Vagina (tissue), 2 donors: ENCODE results near the gene LGR4. TPM values are rescaled to one million over a fixed set of nuclear protein-coding genes. Genes with fewer than 3 reads are reported as not detected.

Source experiments
- DNase-seq, 2 donors: peaks; one replicate each; pipeline ENCODE4 v3.0.0-alpha.2; 2017; ENCODE audit errors: extremely low spot score in 2 of 2
- H3K27ac ChIP-seq: fragments of 200-600 bp; sonication (generic); one replicate; pipeline ENCODE4 v1.5.1; 2019
- H3K27me3 ChIP-seq: fragments of 200-600 bp; sonication (generic); one replicate; pipeline ENCODE4 v1.5.1; 2019
- H3K36me3 ChIP-seq, 2 donors: fragments of 200-600 bp; sonication (generic); one replicate each; pipeline ENCODE4 v1.5.1; 2017 to 2019
- H3K4me1 ChIP-seq: fragments of 200-600 bp; sonication (generic); one replicate; pipeline ENCODE4 v1.5.1; 2019
- H3K4me3 ChIP-seq, 2 donors: fragments of 200-600 bp; sonication (generic); 1 replicate in 1 of 2; 2 replicates in 1 of 2; pipeline ENCODE4 v1.5.1; 2016 to 2019
- H3K9me3 ChIP-seq: fragments of 200-600 bp; sonication (generic); one replicate; pipeline ENCODE4 v1.5.1; 2019
- POLR2A ChIP-seq, 2 donors: fragments of 450-650 bp; IDR thresholded peaks; one replicate each; pipeline ENCODE4 v1.6.1; 2017; ENCODE audit warnings: antibody characterized with exemption in 2 of 2, mild to moderate bottlenecking in 2 of 2, moderate library complexity in 2 of 2
- POLR2AphosphoS5 ChIP-seq, 2 donors: sonication (generic); formaldehyde crosslinking; IDR thresholded peaks; one replicate each; pipeline ENCODE4 v1.9.0; 2017; ENCODE audit warnings: antibody characterized with exemption in 2 of 2, mild to moderate bottlenecking in 2 of 2, low read depth in 1 of 2; ENCODE audit not compliant: insufficient read depth in 1 of 2
- intact Hi-C: fragments of 100-400 bp; cut with DNase I; formaldehyde crosslinking; loops from one replicate; pipeline ENCODE4 v1.15.1; 2023
- total RNA-seq: library from RNA; depleted of rRNA; stranded (reverse); fragments of >200 nt; gene quantifications from one replicate; pipeline ENCODE4 v1.2.3, GENCODE V29; 2016
- TF ChIP-seq, protein P1 (sequence below), 3 experiments: fragments of 450-650 bp in 2 of 3; fragments of 200-600 bp in 1 of 3; sonication (generic) in 1 of 3; IDR thresholded peaks; one replicate each; pipeline ENCODE4 v1.5.1; 2017 to 2019; ENCODE audit warnings: antibody characterized with exemption in 3 of 3, mild to moderate bottlenecking in 2 of 3, moderate library complexity in 2 of 3

The LGR4 gene
- total RNA-seq, 1 donor from 2014 or later = 65.6 TPM

GRCh38 chr11:27470166-27470565 is 2.4 kb downstream of the LGR4 start:
- peak overlapping the region in 1 of 2 donors; percentile 81 for H3K4me3 ChIP-seq
- DNase-seq = no peak
- H3K27me3 ChIP-seq = no peaks in the 10 kb centered on the region
- H3K4me1 ChIP-seq = peaks cover 55% of the 10 kb centered on the region
- TF ChIP-seq POLR2AphosphoS5 (IDR thresholded peaks at IDR 0.05; ENCODE audit: insufficient read depth in 1 of 2, low read depth in 1 of 2) = no peak
- no peak for TF ChIP-seq POLR2A (IDR thresholded peaks at IDR 0.05)
- TF ChIP-seq, protein P1, sequence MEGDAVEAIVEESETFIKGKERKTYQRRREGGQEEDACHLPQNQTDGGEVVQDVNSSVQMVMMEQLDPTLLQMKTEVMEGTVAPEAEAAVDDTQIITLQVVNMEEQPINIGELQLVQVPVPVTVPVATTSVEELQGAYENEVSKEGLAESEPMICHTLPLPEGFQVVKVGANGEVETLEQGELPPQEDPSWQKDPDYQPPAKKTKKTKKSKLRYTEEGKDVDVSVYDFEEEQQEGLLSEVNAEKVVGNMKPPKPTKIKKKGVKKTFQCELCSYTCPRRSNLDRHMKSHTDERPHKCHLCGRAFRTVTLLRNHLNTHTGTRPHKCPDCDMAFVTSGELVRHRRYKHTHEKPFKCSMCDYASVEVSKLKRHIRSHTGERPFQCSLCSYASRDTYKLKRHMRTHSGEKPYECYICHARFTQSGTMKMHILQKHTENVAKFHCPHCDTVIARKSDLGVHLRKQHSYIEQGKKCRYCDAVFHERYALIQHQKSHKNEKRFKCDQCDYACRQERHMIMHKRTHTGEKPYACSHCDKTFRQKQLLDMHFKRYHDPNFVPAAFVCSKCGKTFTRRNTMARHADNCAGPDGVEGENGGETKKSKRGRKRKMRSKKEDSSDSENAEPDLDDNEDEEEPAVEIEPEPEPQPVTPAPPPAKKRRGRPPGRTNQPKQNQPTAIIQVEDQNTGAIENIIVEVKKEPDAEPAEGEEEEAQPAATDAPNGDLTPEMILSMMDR (IDR thresholded peaks at IDR 0.05) = no peak
- intact Hi-C loops = no loop called here
- H3K36me3 ChIP-seq = no peaks in the 10 kb centered on the region
- H3K9me3 ChIP-seq = no peaks in the 10 kb centered on the region
- H3K27ac ChIP-seq = no peak overlapping the region

DNA sequence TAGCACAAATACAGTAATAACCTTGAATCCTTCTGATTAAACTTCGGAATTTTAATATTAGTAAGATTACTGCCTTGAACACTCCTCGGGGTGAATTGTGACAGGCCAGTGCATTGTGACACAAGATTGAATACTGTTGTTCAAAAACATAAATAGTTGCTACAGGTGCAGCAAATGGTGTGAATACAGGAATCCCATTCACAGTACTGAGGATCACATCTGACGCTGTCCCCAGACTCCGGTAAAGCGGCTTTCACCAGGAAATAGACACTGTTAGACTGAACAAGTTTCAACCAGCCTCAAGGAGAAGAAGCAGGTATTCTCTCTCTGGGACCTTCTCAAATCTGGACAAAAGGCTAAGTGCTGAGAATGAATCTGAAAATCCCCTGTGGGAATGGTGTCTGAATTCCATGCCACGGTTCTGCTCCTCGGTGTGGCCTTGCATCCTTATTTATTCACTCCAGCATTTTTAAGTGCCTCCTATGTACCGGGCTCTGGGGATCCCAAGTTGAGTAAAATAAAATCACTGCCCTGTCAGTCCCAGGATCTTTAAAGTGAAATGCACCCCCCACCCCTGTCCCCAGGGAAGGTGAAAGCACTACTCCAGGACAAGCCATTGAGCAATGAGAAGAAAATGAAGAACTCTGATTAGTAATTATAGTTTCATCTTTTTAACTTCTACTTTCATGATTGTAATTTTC is 3.4 kb downstream of the LGR4 start:
- Histone ChIP-seq H3K36me3 (no peaks in the 10 kb centered on the region), H3K27me3 (no peaks in the 10 kb centered on the region), H3K9me3 (no peaks in the 10 kb centered on the region), H3K4me3 (peak overlapping the region in 1 of 2 donors; percentile 81), H3K27ac (no peak overlapping the region), H3K4me1 (peaks cover 61% of the 10 kb centered on the region)
- intact Hi-C loops = no loop called here
- TF ChIP-seq, protein P1 (IDR thresholded peaks at IDR 0.05) = no peak
- TF ChIP-seq POLR2AphosphoS5 (IDR thresholded peaks at IDR 0.05; ENCODE audit: insufficient read depth in 1 of 2, low read depth in 1 of 2) = no peak
- no peak for DNase-seq

GRCh38 chr11:27468209-27468994 is 4.2 kb downstream of the LGR4 start:
- H3K9me3 ChIP-seq = no peaks in the 10 kb centered on the region
- TF ChIP-seq, protein P1 (IDR thresholded peaks at IDR 0.05) = no peak
- peak in 1 of 2 donors; percentile 51 for TF ChIP-seq POLR2AphosphoS5 (IDR thresholded peaks at IDR 0.05; ENCODE audit: insufficient read depth in 1 of 2, low read depth in 1 of 2)
- intact Hi-C loops = no loop called here
- no peak for DNase-seq
- H3K4me3 ChIP-seq = peak overlapping the region in 1 of 2 donors; percentile 81
- H3K4me1 ChIP-seq = peaks cover 58% of the 10 kb centered on the region
- no peaks in the 10 kb centered on the region for H3K36me3 ChIP-seq
- H3K27me3 ChIP-seq = no peaks in the 10 kb centered on the region
- no peak overlapping the region for H3K27ac ChIP-seq

DNA sequence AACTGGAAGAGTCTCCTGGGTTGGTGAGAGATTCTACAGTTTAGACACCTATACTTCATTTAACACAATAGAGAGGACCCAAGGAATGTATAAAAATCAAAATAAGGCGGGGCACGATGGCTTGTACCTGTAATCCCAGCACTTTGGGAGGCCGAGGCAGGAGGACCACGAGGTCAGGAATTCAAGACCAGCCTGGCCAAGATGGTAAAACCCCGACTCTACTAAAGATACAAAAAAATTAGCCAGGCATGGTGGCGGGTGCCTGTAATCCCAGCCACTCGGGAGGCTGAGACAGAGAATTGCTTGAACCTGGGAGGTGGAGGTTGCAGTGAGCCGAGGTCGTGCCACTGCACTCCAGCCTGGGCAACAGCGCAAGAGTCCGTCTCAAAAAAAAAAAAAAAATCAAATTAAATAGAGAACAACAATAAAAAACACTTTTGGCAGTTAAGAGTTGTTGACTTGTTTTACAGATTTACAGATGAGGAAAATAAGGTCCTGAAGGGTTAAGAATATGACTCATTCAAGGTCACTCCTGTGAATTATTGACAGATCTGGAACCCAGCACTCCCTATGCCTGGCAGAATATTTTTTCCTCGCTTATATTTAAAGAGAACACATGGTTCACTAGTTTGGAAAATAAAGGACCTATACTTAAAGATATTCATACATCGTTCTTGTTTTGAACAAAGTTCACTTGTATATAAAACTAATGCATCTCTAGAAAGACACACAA is 5.2 kb downstream of the LGR4 start:
- Histone ChIP-seq H3K36me3 (no peaks in the 10 kb centered on the region), H3K4me3 (no peak overlapping the region), H3K9me3 (no peaks in the 10 kb centered on the region), H3K4me1 (peaks cover 53% of the 10 kb centered on the region), H3K27me3 (no peaks in the 10 kb centered on the region), H3K27ac (no peak overlapping the region)
- TF ChIP-seq POLR2A (IDR thresholded peaks at IDR 0.05) = no peak
- TF ChIP-seq, protein P1 (IDR thresholded peaks at IDR 0.05) = no peak
- TF ChIP-seq POLR2AphosphoS5 (IDR thresholded peaks at IDR 0.05; ENCODE audit: insufficient read depth in 1 of 2, low read depth in 1 of 2) = no peak
- DNase-seq = no peak
- intact Hi-C loops = no loop called here
